Activated naive CD8-positive, alpha-beta T cell treated with anti-CD3 and anti-CD28 coated beads for 36 hours (primary cell): ENCODE measurements around the gene DYDC1. TPM values are rescaled to one million over a fixed set of nuclear protein-coding genes. Genes with fewer than 3 reads are reported as not detected.
"Not testable (repeated sequence)": the region's sequence is repeated elsewhere in the genome, so short reads cannot be mapped to it uniquely, and the experiment has no call there.

Source experiments
- DNase-seq: peaks from one replicate; pipeline ENCODE4 v3.0.0; 2021
- H3K27ac Mint-ChIP-seq: one replicate; pipeline ENCODE4 v1.8.0; 2022; ENCODE audit warnings: mild to moderate bottlenecking, moderate library complexity, mixed read lengths
- H3K27me3 Mint-ChIP-seq: one replicate; pipeline ENCODE4 v1.8.0; 2022; ENCODE audit warnings: mild to moderate bottlenecking, mixed read lengths
- H3K36me3 Mint-ChIP-seq: one replicate; pipeline ENCODE4 v1.8.0; 2021; ENCODE audit warnings: mild to moderate bottlenecking, mixed read lengths
- H3K4me1 Mint-ChIP-seq: one replicate; pipeline ENCODE4 v1.8.0; 2021; ENCODE audit warnings: mixed read lengths
- H3K4me3 Mint-ChIP-seq: one replicate; pipeline ENCODE4 v1.8.0; 2022; ENCODE audit warnings: mild to moderate bottlenecking, moderate library complexity, mixed read lengths
- H3K9me3 Mint-ChIP-seq: one replicate; pipeline ENCODE4 v1.8.0; 2022; ENCODE audit warnings: mixed read lengths
- total RNA-seq, 2 experiments: library from RNA; stranded (reverse); gene quantifications; one replicate each; pipeline ENCODE4 v1.2.3, GENCODE V29; 2021

DYDC1 gene
- total RNA-seq, 2 experiments from 2014 or later: not detected

DNA sequence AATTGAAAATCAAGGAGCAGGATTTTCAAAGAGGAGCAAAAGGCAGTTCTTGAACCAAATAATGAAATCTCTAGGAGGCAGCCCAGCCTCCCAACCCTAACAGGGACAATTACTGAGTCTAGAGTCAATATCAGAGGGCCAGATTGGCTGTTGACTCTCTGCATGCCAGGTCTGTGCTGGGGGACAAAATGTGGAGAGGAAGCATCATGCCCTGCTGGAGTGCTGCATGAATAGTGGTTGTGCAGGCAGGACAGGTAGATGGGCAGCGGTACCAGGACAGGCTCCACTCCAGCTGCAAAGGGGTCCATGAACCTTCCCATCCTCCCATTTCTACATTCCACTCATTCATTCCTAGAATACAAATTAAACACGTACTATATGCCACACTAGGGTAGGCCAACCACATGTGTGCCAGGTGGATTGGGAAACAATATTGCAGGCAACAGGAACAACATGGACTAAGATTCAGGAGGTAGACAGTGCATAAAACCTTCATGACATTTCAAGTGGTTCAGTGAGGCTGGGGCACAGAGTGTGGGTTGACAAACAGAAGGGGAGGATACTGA is 36.7 kb downstream of the DYDC1 start:
- DNase-seq: no peak
- H3K27me3 Mint-ChIP-seq: no peaks in the 10 kb centered on the region
- peaks cover 2% of the 10 kb centered on the region for H3K4me1 Mint-ChIP-seq
- no peaks in the 10 kb centered on the region for H3K9me3 Mint-ChIP-seq
- no peaks in the 10 kb centered on the region for H3K36me3 Mint-ChIP-seq
- no peak overlapping the region for H3K27ac Mint-ChIP-seq
- no peak overlapping the region for H3K4me3 Mint-ChIP-seq

DNA sequence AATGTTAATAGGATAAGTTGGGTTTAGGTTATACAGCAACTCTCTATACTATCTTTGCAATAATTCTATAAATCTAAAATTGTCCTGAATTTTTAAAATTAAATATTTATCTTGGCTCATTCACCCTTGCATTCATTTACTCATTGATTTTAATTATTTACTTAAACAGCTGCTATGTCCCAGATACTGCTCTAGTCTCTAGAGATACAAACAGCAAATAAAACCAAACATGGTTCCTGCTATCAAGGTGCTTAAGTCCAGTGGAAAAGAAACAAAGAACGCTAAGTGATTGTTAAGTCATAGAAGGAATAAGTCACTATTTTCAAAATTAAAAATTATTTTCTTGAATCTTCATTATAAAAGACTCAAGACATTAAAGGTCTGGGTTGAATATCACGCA is 37.2 kb downstream of the DYDC1 start:
- DNase-seq: no peak
- Mint-ChIP-seq H3K36me3 (no peaks in the 10 kb centered on the region), H3K4me1 (peaks cover 2% of the 10 kb centered on the region), H3K27me3 (no peaks in the 10 kb centered on the region), H3K9me3 (no peaks in the 10 kb centered on the region), H3K4me3 (no peak overlapping the region), H3K27ac (no peak overlapping the region)

DNA sequence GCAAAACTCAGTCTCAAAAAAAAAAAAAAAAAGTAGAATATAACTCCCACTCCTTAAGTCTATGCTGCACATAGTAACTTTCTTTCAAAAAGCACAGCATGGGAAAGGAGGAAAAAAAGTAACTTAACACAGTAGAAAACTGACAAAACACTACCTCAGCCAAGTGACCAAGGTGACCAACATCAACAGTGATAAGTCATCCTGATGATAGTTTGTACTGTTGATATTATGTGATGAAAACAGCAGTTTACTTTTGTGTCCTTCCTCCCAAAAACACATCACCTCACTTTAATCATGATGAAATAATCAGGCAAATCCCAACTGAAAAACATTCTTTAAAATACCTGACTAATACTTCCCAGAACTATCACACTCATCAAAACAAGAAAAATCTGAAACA is 37.8 kb downstream of the DYDC1 start:
- H3K9me3 Mint-ChIP-seq: no peaks in the 10 kb centered on the region
- no peak overlapping the region for H3K27ac Mint-ChIP-seq
- no peak for DNase-seq
- H3K36me3 Mint-ChIP-seq: no peaks in the 10 kb centered on the region
- no peak overlapping the region for H3K4me3 Mint-ChIP-seq
- no peaks in the 10 kb centered on the region for H3K4me1 Mint-ChIP-seq
- no peaks in the 10 kb centered on the region for H3K27me3 Mint-ChIP-seq

DNA sequence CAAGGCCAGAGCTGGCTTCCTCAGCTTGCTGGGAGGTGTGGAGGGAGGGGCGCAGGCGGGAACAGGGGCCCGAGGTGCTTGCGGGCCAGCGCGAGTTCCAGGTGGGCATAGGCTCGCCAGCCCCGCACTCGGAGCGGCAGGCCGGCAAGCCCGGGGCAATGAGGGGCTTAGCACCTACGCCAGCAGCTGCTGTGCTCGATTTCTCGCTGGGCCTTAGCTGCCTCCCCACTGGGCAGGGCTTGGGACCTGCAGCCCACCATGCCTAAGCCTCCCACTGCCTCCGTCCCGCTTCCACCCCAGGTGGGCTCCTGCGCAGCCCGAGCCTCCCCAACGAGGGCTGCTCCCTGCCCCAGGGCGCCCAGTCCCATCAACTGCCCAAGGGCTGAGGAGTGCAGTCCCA is 41.2 kb downstream of the DYDC1 start:
- Mint-ChIP-seq H3K27me3 (no peaks in the 10 kb centered on the region), H3K36me3 (no peaks in the 10 kb centered on the region), H3K4me3 (no peak overlapping the region), H3K4me1 (peaks cover 4% of the 10 kb centered on the region), H3K27ac (no peak overlapping the region), H3K9me3 (no peaks in the 10 kb centered on the region)
- no peak for DNase-seq

DNA sequence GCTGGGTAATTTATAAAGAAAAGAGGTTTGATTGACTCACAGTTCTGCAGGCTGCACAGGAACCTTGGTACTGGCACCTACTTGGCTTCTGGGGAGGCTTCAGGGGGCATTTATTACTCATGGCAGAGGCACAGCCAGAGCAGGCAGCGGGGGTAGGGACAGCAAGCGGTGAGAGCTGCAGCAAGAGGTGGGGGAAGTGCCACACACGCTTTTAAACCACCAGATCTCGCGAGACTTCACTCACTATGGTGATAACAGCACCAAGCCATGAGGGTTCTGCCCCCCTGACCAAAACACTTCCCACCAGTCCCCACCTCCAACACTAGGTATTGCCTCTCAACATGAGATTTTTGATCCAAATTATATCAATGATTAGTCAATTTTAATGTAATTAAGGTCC is 43.0 kb downstream of the DYDC1 start:
- no peaks in the 10 kb centered on the region for H3K36me3 Mint-ChIP-seq
- H3K27ac Mint-ChIP-seq: no peak overlapping the region
- peaks cover 6% of the 10 kb centered on the region for H3K9me3 Mint-ChIP-seq
- no peak overlapping the region for H3K4me3 Mint-ChIP-seq
- peaks cover 4% of the 10 kb centered on the region for H3K4me1 Mint-ChIP-seq
- H3K27me3 Mint-ChIP-seq: no peaks in the 10 kb centered on the region
- DNase-seq: no peak

DNA sequence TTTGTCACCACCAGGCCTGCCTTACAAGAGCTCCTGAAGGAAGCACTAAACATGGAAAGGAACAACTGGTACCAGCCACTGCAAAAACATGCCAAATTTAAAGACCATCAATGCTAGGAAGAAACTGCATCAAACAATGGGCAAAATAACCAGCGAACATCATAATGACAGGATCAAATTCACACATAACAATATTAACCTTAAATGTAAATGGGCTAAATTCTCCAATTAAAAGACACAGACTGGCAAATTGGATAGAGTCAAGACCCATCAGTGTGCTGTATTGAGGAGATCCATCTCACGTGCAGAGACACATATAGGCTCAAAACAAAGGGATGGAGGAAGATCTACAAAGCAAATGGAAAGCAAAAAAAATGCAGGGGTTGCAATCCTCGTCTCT is 50.6 kb downstream of the DYDC1 start:
- H3K27ac Mint-ChIP-seq, H3K36me3 Mint-ChIP-seq, H3K4me3 Mint-ChIP-seq, DNase-seq, H3K27me3 Mint-ChIP-seq, H3K4me1 Mint-ChIP-seq: not testable (repeated sequence)
- H3K9me3 Mint-ChIP-seq: peaks cover 33% of the 10 kb centered on the region

DNA sequence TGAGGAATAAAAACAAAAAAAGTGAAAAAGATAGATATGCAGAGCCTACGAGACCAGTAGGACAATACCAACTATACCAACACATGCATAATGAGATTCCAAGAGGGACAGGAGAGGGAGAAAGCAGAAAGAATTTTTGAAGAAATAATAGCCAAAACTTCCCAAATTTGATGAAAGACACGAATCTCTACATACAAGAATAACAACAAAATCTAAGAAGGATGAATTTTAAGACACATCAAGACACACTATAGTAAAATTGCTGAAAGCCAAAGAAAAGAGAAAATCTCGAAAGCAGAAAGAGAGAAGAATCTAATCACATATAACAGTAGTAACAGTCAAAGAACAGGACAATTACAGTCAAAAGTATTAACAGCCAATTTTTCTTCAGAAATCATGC is 59.6 kb downstream of the DYDC1 start:
- Mint-ChIP-seq H3K27ac (no peak overlapping the region), H3K27me3 (peaks cover 6% of the 10 kb centered on the region), H3K4me3 (no peak overlapping the region), H3K4me1 (no peaks in the 10 kb centered on the region), H3K36me3 (no peaks in the 10 kb centered on the region), H3K9me3 (peaks cover 27% of the 10 kb centered on the region)
- no peak for DNase-seq

DNA sequence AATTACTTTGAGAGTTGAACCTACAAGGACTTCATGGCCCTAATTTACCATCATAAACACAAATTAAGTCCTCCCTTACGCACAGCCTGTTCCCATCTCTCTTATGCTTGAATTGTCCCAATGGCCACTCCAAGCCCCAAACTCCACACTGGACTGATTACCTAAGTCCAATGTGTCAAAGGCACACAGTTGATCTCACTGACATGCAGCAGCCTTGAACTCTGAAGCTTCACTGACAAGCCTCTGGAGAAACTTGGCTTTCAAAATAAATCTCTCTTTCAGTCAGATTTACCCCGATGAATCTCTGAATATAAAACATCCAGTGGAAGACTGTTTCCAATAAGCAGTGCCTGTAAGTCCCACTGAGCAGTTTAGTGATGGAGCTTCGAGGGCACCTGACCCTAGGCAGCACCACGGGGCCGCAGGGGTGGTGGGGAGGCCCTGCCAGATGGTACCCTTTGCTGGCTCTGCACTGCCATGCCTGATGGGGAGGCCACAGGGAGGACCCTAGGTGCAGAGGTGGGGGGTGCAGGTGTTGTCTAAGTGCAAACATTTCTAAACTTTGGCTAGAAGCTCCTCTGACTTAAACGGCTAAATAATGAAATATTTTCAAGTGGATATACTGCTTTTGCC is 63.8 kb downstream of the DYDC1 start:
- H3K4me3 Mint-ChIP-seq: no peak overlapping the region
- no peaks in the 10 kb centered on the region for H3K36me3 Mint-ChIP-seq
- H3K9me3 Mint-ChIP-seq: peaks cover 13% of the 10 kb centered on the region
- no peak overlapping the region for H3K27ac Mint-ChIP-seq
- peaks cover 10% of the 10 kb centered on the region for H3K27me3 Mint-ChIP-seq
- no peaks in the 10 kb centered on the region for H3K4me1 Mint-ChIP-seq
- no peak for DNase-seq

DNA sequence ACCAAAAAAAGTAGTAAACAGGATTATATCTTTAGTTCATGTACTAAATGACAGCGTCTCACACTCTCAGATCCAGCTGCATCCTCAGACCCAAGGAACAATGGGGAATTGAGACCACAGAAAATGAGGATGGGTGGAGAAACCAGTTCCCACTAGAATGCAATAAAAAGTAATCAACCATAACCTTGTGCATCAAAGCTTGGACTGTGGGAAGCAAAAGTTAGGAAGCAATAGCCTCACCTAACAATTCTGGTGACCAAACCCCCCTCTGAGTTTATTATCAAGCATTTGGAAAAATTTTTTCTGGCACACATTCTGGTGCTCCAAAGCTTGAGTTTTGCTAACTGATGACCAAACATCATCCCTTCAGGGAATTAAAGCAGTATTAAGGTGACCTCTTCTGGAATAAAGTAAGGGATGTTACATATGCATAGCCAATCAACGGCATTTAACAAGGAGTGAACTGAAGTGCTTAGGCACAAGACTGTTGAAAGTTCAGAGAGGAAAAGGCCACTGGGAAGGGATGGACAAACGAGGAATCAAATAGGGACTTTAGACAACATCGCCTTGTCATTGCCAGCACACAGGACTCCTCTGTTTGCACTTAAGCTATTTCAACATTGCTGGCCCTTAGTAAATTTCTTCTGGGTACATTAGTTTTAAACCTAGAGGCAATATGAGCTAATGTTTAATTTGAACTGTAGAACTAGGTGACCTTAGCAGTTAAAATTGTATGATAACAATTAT is 65.9 kb downstream of the DYDC1 start:
- H3K36me3 Mint-ChIP-seq: no peaks in the 10 kb centered on the region
- no peak for DNase-seq
- no peaks in the 10 kb centered on the region for H3K4me1 Mint-ChIP-seq
- peaks cover 10% of the 10 kb centered on the region for H3K27me3 Mint-ChIP-seq
- no peak overlapping the region for H3K4me3 Mint-ChIP-seq
- peaks cover 5% of the 10 kb centered on the region for H3K9me3 Mint-ChIP-seq
- H3K27ac Mint-ChIP-seq: no peak overlapping the region

DNA sequence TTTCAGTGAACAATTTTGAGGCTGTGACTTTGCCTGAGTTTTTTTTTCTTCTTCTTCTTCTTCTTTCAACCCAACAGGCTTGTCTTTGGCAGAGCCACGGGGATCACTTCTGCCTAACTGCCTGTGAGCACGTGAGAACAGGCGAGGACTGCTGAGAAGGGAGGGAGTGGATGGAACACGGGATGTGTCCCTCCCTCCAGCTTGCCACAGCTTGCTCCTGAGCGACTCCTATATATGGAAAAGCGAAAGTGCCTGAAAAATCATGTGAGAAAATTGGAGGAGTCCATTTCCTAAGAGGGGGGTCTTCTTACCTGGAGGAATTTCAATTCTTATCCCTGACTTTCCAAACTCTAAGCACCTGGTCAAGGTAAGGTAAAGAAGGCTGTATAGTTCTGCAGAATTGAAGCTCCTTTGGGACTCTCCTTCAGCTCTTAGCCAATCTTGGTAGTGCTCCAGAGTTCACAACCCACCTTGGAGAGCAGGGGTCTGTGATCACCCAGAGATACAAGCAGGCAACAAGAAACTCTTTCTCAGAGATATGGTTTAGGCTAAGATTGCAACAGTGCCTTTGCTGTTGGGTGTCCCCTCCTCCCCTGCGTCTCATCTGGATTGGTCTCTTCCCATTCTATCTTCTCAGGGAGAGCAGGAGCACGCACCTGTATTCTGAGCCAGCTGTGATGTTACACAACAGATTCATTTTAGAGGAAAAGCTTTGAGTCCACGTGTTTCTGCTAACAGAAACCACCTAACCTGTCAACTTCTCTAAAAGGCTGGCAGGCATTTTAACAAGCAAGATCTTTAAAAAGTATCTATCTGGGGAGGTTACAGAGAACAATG is 66.9 kb downstream of the DYDC1 start, which contains the start of gene MAT1A:
Gene MAT1A (minus strand): TSS at position 208 of the 837 bp plus-strand sequence. CDS start 235 bp downstream, outside the sequence.
- Mint-ChIP-seq H3K27ac (no peak within 1 kb of the TSS), H3K4me1 (no peaks in the 10 kb centered on the region), H3K9me3 (no peaks in the 10 kb centered on the region), H3K4me3 (no peak within 1 kb of the TSS), H3K36me3 (no peaks in the 10 kb centered on the region), H3K27me3 (peaks cover 4% of the 10 kb centered on the region)
- no peak for DNase-seq

DNA sequence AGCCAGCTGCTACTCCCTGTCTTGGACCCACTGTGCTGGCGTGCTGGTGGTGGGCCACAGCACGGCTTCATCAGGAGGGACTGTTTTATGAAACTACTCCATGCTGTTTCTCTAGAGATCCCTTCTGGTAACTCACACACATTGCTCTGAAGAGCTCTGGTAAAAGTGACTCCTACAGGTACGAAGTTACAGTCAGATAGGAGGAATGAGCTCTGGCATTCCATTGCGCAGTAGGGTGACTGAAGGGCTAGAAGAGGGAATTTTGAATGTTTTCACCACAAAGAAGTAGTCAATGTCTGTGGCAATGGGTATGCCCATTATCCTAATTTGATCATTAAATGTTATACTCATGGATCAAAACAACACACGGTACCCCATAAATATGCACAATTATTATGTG is 67.7 kb downstream of the DYDC1 start:
- no peak for DNase-seq

More for the DNA sequence above, 67.7 kb downstream of the DYDC1 start:
- no peaks in the 10 kb centered on the region for H3K9me3 Mint-ChIP-seq
- H3K27me3 Mint-ChIP-seq: peaks cover 4% of the 10 kb centered on the region
- no peaks in the 10 kb centered on the region for H3K4me1 Mint-ChIP-seq
- H3K27ac Mint-ChIP-seq: no peak overlapping the region
- no peaks in the 10 kb centered on the region for H3K36me3 Mint-ChIP-seq
- H3K4me3 Mint-ChIP-seq: no peak overlapping the region

Other genes with a start within 250 kb of the DYDC1 start
- gene PLAC9, start 224.0 kb downstream of the DYDC1 start, total RNA-seq: not detected
- gene ANXA11, start 151.2 kb downstream of the DYDC1 start, total RNA-seq: 100 to 1,000 TPM; 181 to 191 TPM
- gene MAT1A, start 67.1 kb downstream of the DYDC1 start, total RNA-seq: not detected
- under 1 TPM in 1 of 2 experiments, not detected in 1; 0.42 TPM for gene DYDC2, start within 50 bp of the DYDC1 start, total RNA-seq
- gene PRXL2A, start 51.8 kb upstream of the DYDC1 start, total RNA-seq: 10 to 100 TPM; 23.3 to 24.5 TPM
- gene TSPAN14, start 97.6 kb upstream of the DYDC1 start, total RNA-seq: 10 to 100 TPM; 39.6 to 40.4 TPM
- under 1 TPM; 0.08 to 0.18 TPM for gene SH2D4B, start 181.1 kb upstream of the DYDC1 start, total RNA-seq